GM19035 (cell line): ENCODE data around the gene AHCTF1.
A peak's percentile ranks its signal among the peaks of the same experiment; 100 is the strongest.
"Not testable (repeated sequence)": the region's sequence is repeated elsewhere in the genome, so short reads cannot be mapped to it uniquely, and the experiment has no call there.

ENCODE experiments used
- ATAC-seq: cut with Tn5 transposase; IDR thresholded peaks from one replicate; pipeline ENCODE4 v1.9.1; 2021; ENCODE audit not compliant: unreplicated experiment

The AHCTF1 gene

GRCh38 chr1:246923482-246923881 lies 8.3 kb downstream of the AHCTF1 start:
- no peak for ATAC-seq

GRCh38 chr1:246921481-246921880 lies 10.3 kb downstream of the AHCTF1 start:
- no peak for ATAC-seq

GRCh38 chr1:246919902-246920301 lies 11.8 kb downstream of the AHCTF1 start:
- no peak for ATAC-seq

GRCh38 chr1:246916026-246916923 lies 15.5 kb downstream of the AHCTF1 start:
- not testable (repeated sequence) for ATAC-seq

GRCh38 chr1:246907472-246907871 lies 24.3 kb downstream of the AHCTF1 start:
- no peak for ATAC-seq

- no peak for ATAC-seq
These were observed 24.9 kb downstream of the AHCTF1 start for GRCh38 chr1:246906833-246907232.

- no peak for ATAC-seq
These were observed 29.9 kb downstream of the AHCTF1 start for GRCh38 chr1:246901874-246902273.

- ATAC-seq: no peak
These were observed 34.4 kb downstream of the AHCTF1 start for GRCh38 chr1:246897302-246897701.

- peak; percentile 77 for ATAC-seq
These were observed 38.4 kb downstream of the AHCTF1 start for GRCh38 chr1:246893191-246893939.

GRCh38 chr1:246891105-246891504 lies 40.6 kb downstream of the AHCTF1 start:
- ATAC-seq: no peak

GRCh38 chr1:246888522-246888921 lies 43.2 kb downstream of the AHCTF1 start:
- ATAC-seq: no peak

- not testable (repeated sequence) for ATAC-seq
These were observed 46.4 kb downstream of the AHCTF1 start for GRCh38 chr1:246885389-246885788.

GRCh38 chr1:246878551-246878950 lies 53.2 kb downstream of the AHCTF1 start:
- no peak for ATAC-seq

GRCh38 chr1:246876431-246876830 lies 55.3 kb downstream of the AHCTF1 start:
- no peak for ATAC-seq

- peak; percentile 77 for ATAC-seq
These were observed 56.4 kb downstream of the AHCTF1 start for GRCh38 chr1:246875041-246876026.

GRCh38 chr1:246865921-246866320 lies 65.8 kb downstream of the AHCTF1 start:
- no peak for ATAC-seq

- ATAC-seq: not testable (repeated sequence)
These were observed 68.0 kb downstream of the AHCTF1 start for GRCh38 chr1:246863791-246864190.

GRCh38 chr1:246860401-246860800 lies 71.3 kb downstream of the AHCTF1 start:
- ATAC-seq: no peak

GRCh38 chr1:246856371-246856770 lies 75.4 kb downstream of the AHCTF1 start:
- no peak for ATAC-seq

- ATAC-seq: not testable (repeated sequence)
These were observed 81.1 kb downstream of the AHCTF1 start for GRCh38 chr1:246850640-246851039.

GRCh38 chr1:246843876-246844275 lies 87.9 kb downstream of the AHCTF1 start:
- ATAC-seq: no peak
